A549 (cell line): ENCODE results near the gene TBC1D1.

Experiments used
- BHLHE40 ChIP-seq: IDR thresholded peaks from 2 replicates; pipeline ENCODE4 v1.6.1; 2012; ENCODE audit warnings: low read depth, low read length, inconsistent platforms
- CTCF ChIP-seq: fragments of >200 bp; sonication (Bioruptor Twin); formaldehyde crosslinking; IDR thresholded peaks from 3 replicates; pipeline ENCODE4 v1.5.1; 2016
- EP300 ChIP-seq, 2 experiments: fragments of >200 bp; sonication (Bioruptor Twin); formaldehyde crosslinking; IDR thresholded peaks; 2 replicates in 1 of 2; 3 replicates in 1 of 2; pipeline ENCODE4 v1.6.1; 2016 to 2017
- ESRRA ChIP-seq: fragments of 150-350 bp; IDR thresholded peaks from 2 replicates; pipeline ENCODE4 v1.6.1; 2014; ENCODE audit warnings: mild to moderate bottlenecking, low read length, borderline replicate concordance
- JUN ChIP-seq, 2 experiments: fragments of >200 bp; sonication (Bioruptor Twin); formaldehyde crosslinking; IDR thresholded peaks; 2 replicates in 1 of 2; 3 replicates in 1 of 2; pipeline ENCODE4 v1.6.1; 2016 to 2017
- MAZ ChIP-seq: fragments of 150-350 bp; IDR thresholded peaks from 2 replicates; pipeline ENCODE4 v1.6.1; 2014; ENCODE audit warnings: antibody characterized with exemption, low read depth, low read length, borderline replicate concordance
- POLR2A ChIP-seq: IDR thresholded peaks from 2 replicates; pipeline ENCODE4 v1.6.1; 2012; ENCODE audit warnings: mild to moderate bottlenecking, low read length
- SMC3 ChIP-seq: fragments of >200 bp; sonication (Bioruptor Twin); formaldehyde crosslinking; IDR thresholded peaks from 3 replicates; pipeline ENCODE4 v1.6.1; 2018; ENCODE audit warnings: inconsistent platforms

- TF ChIP-seq ESRRA (no peak), BHLHE40 (no peak), JUN (IDR thresholded peaks at IDR 0.05) (no peak), MAZ (no peak), CTCF (no peak), POLR2A (no peak), SMC3 (no peak), EP300 (IDR thresholded peaks at IDR 0.05) (no peak)
Observed at GRCh38 chr4:38075370-38076152, 184.7 kb downstream of the TBC1D1 start.
